ENCODE data around the gene SPI1.
"Not testable (repeated sequence)": the region's sequence is repeated elsewhere in the genome, so short reads cannot be mapped to it uniquely, and the experiment has no call there.

SPI1 gene

GRCh38 chr11:47340010-47340409 lies 38.3 kb downstream of the SPI1 start:
- Mint-ChIP-seq H3K27me3 (no peaks in the 10 kb centered on the region), H3K36me3 (ENCODE audit: low read depth) (peaks cover 86% of the 10 kb centered on the region), H3K27ac (no peak overlapping the region), H3K4me3 (no peak overlapping the region), H3K9me3 (no peaks in the 10 kb centered on the region), H3K4me1 (ENCODE audit: low read depth) (no peaks in the 10 kb centered on the region)
- intact Hi-C loops (cut with micrococcal nuclease) = no loop called here

DNA sequence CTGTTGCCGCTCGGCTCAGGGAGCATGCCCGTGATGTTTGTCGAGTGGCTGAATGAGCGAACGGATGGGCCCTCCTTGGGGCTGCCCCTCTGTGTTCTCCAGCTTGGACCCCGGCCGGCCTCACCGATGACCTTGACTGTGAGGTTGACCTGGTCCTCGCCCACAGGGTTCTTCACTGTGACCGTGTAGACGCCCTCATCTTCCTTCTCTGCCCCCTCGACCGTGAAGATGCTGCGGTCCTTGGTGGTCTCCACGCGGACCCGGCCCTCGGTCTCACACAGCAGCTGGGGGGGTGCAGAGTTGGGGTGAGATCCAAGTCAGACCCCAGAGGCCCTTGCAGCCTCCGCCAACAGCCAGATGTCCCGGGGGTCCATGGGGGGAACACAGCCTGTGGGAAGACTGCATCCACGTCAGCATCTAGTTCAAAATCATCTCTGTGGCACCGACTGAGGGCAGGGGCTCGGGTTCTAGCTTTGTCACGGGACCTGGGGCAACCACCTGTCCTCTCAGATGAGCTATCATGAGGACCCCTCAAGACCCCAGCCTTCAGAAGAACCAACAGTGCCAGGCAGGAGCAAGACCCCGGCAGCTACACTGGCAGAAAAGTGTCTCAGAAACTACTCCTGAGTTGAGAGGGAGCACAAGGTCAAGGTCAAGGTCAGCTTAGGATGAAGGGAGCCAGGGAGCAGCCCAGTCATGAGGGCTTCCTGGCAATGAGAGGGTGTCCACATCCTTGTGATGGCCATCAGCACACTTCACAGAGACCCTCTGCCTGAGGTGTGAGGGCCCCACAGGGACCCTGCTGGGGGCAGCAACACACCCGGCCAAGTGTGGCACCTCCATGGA lies 39.7 kb downstream of the SPI1 start:
- H3K4me3 Mint-ChIP-seq = no peak overlapping the region
- H3K9me3 Mint-ChIP-seq = no peaks in the 10 kb centered on the region
- H3K27ac Mint-ChIP-seq = no peak overlapping the region
- H3K27me3 Mint-ChIP-seq = no peaks in the 10 kb centered on the region
- intact Hi-C loops (cut with micrococcal nuclease) = no loop called here
- H3K4me1 Mint-ChIP-seq (ENCODE audit: low read depth) = no peaks in the 10 kb centered on the region
- peaks cover 76% of the 10 kb centered on the region for H3K36me3 Mint-ChIP-seq (ENCODE audit: low read depth)

DNA sequence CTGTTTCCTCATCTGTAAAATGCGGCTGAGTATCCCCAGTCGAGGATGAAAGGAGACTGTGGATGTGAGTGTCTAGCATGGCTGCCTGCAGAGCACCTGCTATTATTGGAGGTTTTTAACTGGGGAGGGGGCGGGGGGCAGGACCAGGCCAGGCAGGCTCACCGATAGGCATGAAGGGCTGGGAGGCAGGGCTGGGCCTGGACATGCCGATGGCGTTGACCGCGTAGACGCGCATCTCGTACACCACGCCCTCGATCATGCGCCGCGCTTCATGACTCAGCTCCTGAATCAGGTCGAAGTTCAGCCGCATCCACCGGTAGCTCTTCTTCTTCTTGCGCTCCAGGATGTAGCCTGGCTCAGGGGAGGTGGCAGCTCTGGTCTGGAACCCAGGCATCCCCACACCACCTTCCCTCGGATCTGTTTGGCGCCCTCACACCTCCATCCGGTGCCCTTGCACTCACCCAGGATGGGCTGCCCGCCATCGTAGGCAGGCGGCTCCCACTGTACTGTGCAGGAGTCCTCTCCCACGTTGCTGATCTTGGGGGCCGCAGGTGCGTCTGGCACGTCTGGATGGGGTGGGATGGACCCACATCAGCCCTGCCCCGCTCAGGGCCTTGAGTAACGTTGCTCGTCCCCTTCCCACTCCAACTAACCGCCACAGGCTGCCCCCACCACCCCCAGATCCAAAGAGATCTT lies 41.0 kb downstream of the SPI1 start:
- H3K27ac Mint-ChIP-seq = no peak overlapping the region
- no peak overlapping the region for H3K4me3 Mint-ChIP-seq
- H3K27me3 Mint-ChIP-seq = no peaks in the 10 kb centered on the region
- H3K36me3 Mint-ChIP-seq (ENCODE audit: low read depth) = peaks cover 64% of the 10 kb centered on the region
- H3K9me3 Mint-ChIP-seq = no peaks in the 10 kb centered on the region
- no peaks in the 10 kb centered on the region for H3K4me1 Mint-ChIP-seq (ENCODE audit: low read depth)
- intact Hi-C loops (cut with micrococcal nuclease) = no loop called here

DNA sequence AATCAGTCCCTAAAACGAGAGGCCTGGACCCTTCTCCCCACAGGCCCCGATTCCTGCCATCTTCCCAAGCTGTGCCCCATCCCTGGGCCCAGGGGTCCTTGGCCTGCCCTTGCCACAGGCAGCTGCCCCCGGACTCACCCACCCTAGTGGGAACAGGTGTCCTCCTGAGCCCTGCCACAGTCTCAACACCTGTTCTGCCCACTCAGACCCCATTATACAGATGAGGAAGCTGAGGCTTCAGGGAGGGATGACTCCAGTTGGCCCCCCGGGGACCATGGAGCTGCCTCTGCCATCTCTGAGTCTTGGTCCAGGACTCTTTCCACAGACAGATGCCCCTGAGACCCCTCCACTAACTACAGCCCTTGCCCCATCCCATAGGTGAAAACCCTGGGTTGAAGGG lies 41.8 kb downstream of the SPI1 start:
- no peaks in the 10 kb centered on the region for H3K9me3 Mint-ChIP-seq
- H3K4me1 Mint-ChIP-seq (ENCODE audit: low read depth) = no peaks in the 10 kb centered on the region
- H3K36me3 Mint-ChIP-seq (ENCODE audit: low read depth) = peaks cover 56% of the 10 kb centered on the region
- H3K27ac Mint-ChIP-seq = no peak overlapping the region
- H3K27me3 Mint-ChIP-seq = no peaks in the 10 kb centered on the region
- intact Hi-C loops (cut with micrococcal nuclease) = no loop called here
- H3K4me3 Mint-ChIP-seq = no peak overlapping the region

GRCh38 chr11:47335733-47336132 lies 42.6 kb downstream of the SPI1 start:
- Mint-ChIP-seq H3K4me1 (ENCODE audit: low read depth) (no peaks in the 10 kb centered on the region), H3K4me3 (no peak overlapping the region), H3K36me3 (ENCODE audit: low read depth) (peaks cover 51% of the 10 kb centered on the region), H3K27ac (no peak overlapping the region), H3K9me3 (no peaks in the 10 kb centered on the region), H3K27me3 (no peaks in the 10 kb centered on the region)
- intact Hi-C loops (cut with micrococcal nuclease) = no loop called here

DNA sequence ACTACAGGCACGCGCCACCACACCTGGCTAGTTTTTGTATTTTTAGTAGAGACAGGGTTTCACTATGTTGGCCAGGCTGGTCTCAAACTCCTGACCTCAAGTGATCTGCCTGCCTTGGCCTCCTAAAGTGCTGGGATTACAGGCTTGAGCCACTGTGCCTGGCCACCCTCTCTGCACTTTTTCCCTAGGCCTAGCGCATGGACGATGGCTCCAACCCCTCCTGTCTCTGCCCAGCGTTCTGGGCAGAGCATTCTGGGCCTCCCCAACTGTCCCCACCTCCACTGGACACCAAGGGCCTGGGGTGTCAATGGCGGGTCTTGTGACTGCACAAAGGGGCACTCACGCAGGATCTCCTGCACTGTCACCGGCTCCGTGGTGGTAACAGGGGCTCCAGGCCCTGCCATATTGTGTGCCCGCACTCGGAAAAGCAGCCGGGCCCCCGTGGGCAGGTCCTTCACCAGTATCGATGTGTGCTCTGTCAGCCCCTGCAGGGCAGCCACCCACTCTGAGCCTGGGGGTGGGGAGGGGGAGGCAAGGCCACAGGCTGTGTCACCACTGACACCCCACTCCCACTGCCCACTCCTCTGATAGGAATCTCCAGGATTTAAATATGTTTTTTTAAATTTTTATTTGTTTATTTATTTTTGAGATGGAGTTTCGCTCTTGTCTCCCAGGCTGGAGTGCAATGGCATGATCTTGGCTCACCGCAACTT lies 43.5 kb downstream of the SPI1 start:
- H3K9me3 Mint-ChIP-seq; H3K4me1 Mint-ChIP-seq (ENCODE audit: low read depth); intact Hi-C loops (cut with micrococcal nuclease); H3K27me3 Mint-ChIP-seq; H3K27ac Mint-ChIP-seq; H3K4me3 Mint-ChIP-seq: not testable (repeated sequence)
- H3K36me3 Mint-ChIP-seq (ENCODE audit: low read depth) = peaks cover 42% of the 10 kb centered on the region

DNA sequence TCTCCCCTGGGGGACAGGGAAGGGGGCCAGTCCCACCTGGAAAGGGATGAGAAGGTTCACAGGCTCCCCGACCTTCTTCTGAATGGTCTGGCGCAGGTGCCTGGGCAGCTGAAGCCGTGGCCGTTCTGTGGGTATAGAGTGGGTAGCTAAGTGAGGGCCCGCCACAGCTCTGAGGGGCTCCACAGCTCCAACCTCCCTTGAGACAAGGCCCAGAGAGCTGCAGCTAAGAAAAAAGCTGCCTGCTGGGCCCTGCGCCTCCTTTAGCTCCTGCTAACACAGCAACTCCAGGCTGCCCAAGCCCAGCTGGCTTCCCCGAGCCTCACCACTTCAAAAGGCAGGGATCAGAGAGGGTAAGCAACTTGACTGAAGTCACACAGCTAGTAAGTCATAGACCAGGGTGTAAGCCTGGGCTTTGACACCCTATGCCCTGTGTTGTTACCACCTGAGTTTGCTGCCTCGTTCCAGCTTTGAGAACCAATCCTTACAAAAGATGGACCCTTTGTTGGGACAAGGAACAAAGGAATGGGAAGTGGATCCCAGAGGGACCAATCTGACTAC lies 44.4 kb downstream of the SPI1 start:
- H3K4me1 Mint-ChIP-seq (ENCODE audit: low read depth) = peaks cover 5% of the 10 kb centered on the region
- no peaks in the 10 kb centered on the region for H3K27me3 Mint-ChIP-seq
- H3K27ac Mint-ChIP-seq = no peak overlapping the region
- intact Hi-C loops (cut with micrococcal nuclease) = no loop called here
- no peak overlapping the region for H3K4me3 Mint-ChIP-seq
- peaks cover 33% of the 10 kb centered on the region for H3K36me3 Mint-ChIP-seq (ENCODE audit: low read depth)
- no peaks in the 10 kb centered on the region for H3K9me3 Mint-ChIP-seq

DNA sequence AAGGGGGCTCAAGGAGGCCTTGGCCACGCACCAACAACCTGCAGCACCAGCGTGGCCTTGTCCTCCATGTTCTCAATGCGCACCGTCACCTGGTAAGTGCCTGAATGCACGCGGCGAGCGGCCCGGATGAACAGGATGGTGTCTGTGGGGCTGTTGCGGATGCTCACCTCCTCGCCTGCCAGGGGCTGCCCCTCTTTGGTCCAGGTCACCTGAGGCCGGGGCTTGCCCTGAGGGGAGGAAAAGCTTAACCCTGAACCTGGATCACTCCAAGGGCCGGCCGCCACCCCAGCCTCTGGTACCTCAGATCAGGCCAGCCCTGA lies 44.9 kb downstream of the SPI1 start:
- Mint-ChIP-seq H3K4me3 (no peak overlapping the region), H3K27ac (no peak overlapping the region), H3K9me3 (no peaks in the 10 kb centered on the region), H3K36me3 (ENCODE audit: low read depth) (peaks cover 28% of the 10 kb centered on the region), H3K4me1 (ENCODE audit: low read depth) (peaks cover 9% of the 10 kb centered on the region), H3K27me3 (no peaks in the 10 kb centered on the region)
- intact Hi-C loops (cut with micrococcal nuclease) = no loop called here

DNA sequence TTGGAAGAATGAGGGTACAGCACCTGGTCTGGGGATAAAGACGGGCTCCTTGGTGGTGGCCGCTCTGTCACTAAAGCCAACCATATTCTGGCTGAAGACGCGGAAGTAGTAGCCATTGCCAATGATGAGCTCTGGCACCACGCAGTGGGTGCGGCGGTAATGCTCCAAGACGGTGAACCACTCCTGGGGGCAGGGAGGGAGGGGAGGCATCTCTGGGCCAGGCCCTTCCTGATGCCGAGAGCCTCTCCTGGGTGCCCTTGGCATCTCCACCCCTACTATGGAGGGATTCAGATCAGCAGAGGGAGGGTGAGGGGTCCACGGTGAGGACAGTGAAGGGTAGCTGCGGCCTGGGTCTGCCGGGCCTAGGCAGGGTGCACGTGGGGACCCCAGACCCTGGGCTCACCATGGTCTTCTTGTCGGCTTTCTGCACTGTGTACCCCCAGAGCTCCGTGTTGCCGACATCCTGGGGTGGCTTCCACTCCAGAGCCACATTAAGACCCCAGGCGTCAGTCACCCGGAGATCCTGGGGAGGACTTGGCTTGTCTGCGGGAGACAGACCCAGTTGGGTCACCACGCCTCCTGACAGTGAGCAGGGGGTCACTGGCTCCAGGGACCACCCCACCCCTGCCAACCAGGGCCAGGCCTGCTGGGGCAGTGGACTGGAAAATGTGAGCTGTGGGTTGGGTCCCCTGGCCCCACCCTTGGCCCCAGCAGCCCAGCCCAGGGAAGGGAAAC lies 45.4 kb downstream of the SPI1 start:
- H3K27me3 Mint-ChIP-seq = no peaks in the 10 kb centered on the region
- no peak overlapping the region for H3K4me3 Mint-ChIP-seq
- peaks cover 23% of the 10 kb centered on the region for H3K36me3 Mint-ChIP-seq (ENCODE audit: low read depth)
- H3K27ac Mint-ChIP-seq = no peak overlapping the region
- intact Hi-C loops (cut with micrococcal nuclease) = no loop called here
- no peaks in the 10 kb centered on the region for H3K9me3 Mint-ChIP-seq
- peaks cover 14% of the 10 kb centered on the region for H3K4me1 Mint-ChIP-seq (ENCODE audit: low read depth)

GRCh38 chr11:47332303-47332711 lies 46.0 kb downstream of the SPI1 start:
- H3K9me3 Mint-ChIP-seq = no peaks in the 10 kb centered on the region
- no peak overlapping the region for H3K27ac Mint-ChIP-seq
- intact Hi-C loops (cut with micrococcal nuclease) = no loop called here
- no peaks in the 10 kb centered on the region for H3K27me3 Mint-ChIP-seq
- H3K4me1 Mint-ChIP-seq (ENCODE audit: low read depth) = peaks cover 20% of the 10 kb centered on the region
- no peak overlapping the region for H3K4me3 Mint-ChIP-seq
- H3K36me3 Mint-ChIP-seq (ENCODE audit: low read depth) = peaks cover 17% of the 10 kb centered on the region

GRCh38 chr11:47331454-47332302 lies 46.7 kb downstream of the SPI1 start:
- intact Hi-C loops (cut with micrococcal nuclease) = no loop called here
- Mint-ChIP-seq H3K9me3 (no peaks in the 10 kb centered on the region), H3K36me3 (ENCODE audit: low read depth) (peaks cover 10% of the 10 kb centered on the region), H3K4me1 (ENCODE audit: low read depth) (peaks cover 25% of the 10 kb centered on the region), H3K27ac (no peak overlapping the region), H3K27me3 (no peaks in the 10 kb centered on the region), H3K4me3 (no peak overlapping the region)

DNA sequence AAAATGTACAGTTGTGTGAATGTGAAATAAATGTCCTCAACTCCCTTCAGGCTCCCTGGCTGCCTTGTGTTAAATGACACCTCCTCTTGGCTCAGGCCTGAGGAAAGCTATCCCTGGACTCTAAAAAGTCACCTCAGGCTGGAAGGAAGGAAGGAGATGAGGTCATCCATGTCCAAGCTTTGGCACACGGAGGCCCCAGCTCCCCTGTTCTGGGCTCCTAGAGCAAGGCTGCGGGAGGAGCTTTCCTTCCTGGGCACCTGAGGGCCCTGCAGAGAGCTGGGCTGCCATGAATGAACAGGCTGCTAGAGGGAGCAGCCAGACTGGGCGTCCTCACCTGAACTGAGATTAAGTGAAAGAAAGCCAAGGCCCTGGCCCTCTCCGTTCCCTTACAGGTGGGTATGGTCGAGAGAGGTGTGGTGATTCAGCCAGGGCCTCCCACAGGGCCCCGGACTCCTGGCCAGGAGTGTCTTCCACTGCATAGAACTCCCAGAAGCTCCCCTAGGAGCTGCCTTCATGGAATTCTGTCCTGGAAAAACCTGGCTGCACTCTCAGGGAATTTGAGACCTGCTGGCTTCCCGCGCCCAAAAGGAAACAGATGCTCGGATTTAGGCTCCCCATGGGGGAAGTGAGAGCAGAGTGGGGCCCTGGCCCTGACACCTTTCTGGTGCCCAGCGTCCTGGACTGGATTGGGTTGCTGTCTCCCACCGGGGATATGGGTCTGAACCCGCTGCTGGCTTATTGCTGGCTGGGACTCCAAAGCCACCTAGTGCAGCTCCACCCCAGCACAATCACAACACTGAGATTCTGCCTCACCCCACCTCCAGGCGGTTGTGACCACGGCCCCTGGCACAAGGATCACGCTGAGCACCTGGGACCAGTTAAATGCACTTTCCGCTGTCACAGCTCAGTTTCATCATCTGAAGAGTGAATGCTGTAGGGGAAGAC lies 48.1 kb downstream of the SPI1 start:
- Mint-ChIP-seq H3K9me3 (no peaks in the 10 kb centered on the region), H3K4me3 (no peak overlapping the region), H3K27ac (no peak overlapping the region), H3K27me3 (no peaks in the 10 kb centered on the region), H3K4me1 (ENCODE audit: low read depth) (peaks cover 27% of the 10 kb centered on the region), H3K36me3 (ENCODE audit: low read depth) (no peaks in the 10 kb centered on the region)
- intact Hi-C loops (cut with micrococcal nuclease) = no loop called here

All from dendritic cell treated with granulocyte-macrophage colony-stimulating factor and Interleukin-4, amounts not matched to agents 40 ng/mL and 50 ng/mL, for 4 days (primary cell).